Right lobe of liver (tissue), 6 donors: ENCODE results near the gene GNGT2. TPM values are rescaled to one million over a fixed set of nuclear protein-coding genes. Genes with fewer than 3 reads are reported as not detected.

Experiments
- ATAC-seq, 4 donors: fragments of 200-7000 bp; cut with Tn5 transposase; one replicate each; pipeline ENCODE4 v1.9.1; 2020; ENCODE audit warnings: mild to moderate bottlenecking in 4 of 4, moderate library complexity in 4 of 4
- DNase-seq, 3 donors: peaks; one replicate each; pipeline ENCODE4 v3.0.0-alpha.2; 2020
- H3K27ac ChIP-seq, 3 donors: fragments of 200-600 bp; one replicate each; pipeline ENCODE4 v1.8.0; 2022
- H3K27me3 ChIP-seq, 2 donors: fragments of 200-600 bp; one replicate each; pipeline ENCODE4 v1.8.0; 2022
- H3K36me3 ChIP-seq, 4 donors: fragments of 200-600 bp; sonication (generic) in 1 of 4; one replicate each; pipeline versions ENCODE4 v1.5.1 to v1.8.0; 2017 to 2022; ENCODE audit warnings: control low read depth in 1 of 4
- H3K4me1 ChIP-seq, 4 donors: fragments of 200-600 bp; sonication (generic) in 1 of 4; one replicate each; pipeline versions ENCODE4 v1.5.1 to v1.8.0; 2017 to 2022; ENCODE audit warnings: control low read depth in 1 of 4
- H3K4me3 ChIP-seq, 3 donors: fragments of 200-600 bp; one replicate each; pipeline ENCODE4 v1.8.0; 2022
- H3K9me3 ChIP-seq, 4 donors: fragments of 200-600 bp; sonication (generic) in 1 of 4; one replicate each; pipeline versions ENCODE4 v1.5.1 to v1.8.0; 2017 to 2022; ENCODE audit warnings: control low read depth in 1 of 4
- POLR2A ChIP-seq: fragments of 450-650 bp; IDR thresholded peaks from one replicate; pipeline ENCODE4 v1.6.1; 2017; ENCODE audit warnings: antibody characterized with exemption, mild to moderate bottlenecking
- WGBS: methylation state at CpG from one replicate; pipeline ENCODE4 v1.1.6; 2018; ENCODE audit warnings: low coverage, low lambda C conversion rate; ENCODE audit not compliant: insufficient coverage; ENCODE audit errors: missing lambda C conversion rate; 5-methylcytosine and 5-hydroxymethylcytosine counted together
- intact Hi-C, 2 donors: fragments of 100-400 bp; cut with DNase I; formaldehyde crosslinking; loops; one replicate each; pipeline versions ENCODE4 v1.11.2 to v1.14.1; 2022
- total RNA-seq, 6 experiments: library from RNA; depleted of rRNA in 2 of 6; stranded (reverse); fragments of >200 nt in 2 of 6; fragmentation: NEBNext Ultra II Directional in 3 of 6; extraction: Animal tissue kit (Norgen Biotek cat#: 25700) in 3 of 6; gene quantifications; one replicate each; pipeline versions ENCODE4 v1.1.0 to v1.2.4, GENCODE V29; 2016 to 2023
- TF ChIP-seq, protein P1 (sequence below), 4 donors: fragments of 200-600 bp in 3 of 4; fragments of 450-650 bp in 1 of 4; IDR thresholded peaks; one replicate each; pipeline versions ENCODE4 v1.5.1 to v1.8.0; 2016 to 2022; ENCODE audit warnings: antibody characterized with exemption in 4 of 4, mild to moderate bottlenecking in 2 of 4
- donor health status: DM: no; HTN: yes; CAD: no.
- donor health status: DM: no; HTN: no; CAD: no.
- donor health status: DM: no; HTN: no; CAD: no.
- donor health status: DM: no; HTN: yes; CAD: no.
- donor health status: DM: no; HTN: yes; CAD: no.

GNGT2 gene
- total RNA-seq, 6 experiments from 2014 or later, result 0.61 to 1.6 (median 1.2) TPM

DNA sequence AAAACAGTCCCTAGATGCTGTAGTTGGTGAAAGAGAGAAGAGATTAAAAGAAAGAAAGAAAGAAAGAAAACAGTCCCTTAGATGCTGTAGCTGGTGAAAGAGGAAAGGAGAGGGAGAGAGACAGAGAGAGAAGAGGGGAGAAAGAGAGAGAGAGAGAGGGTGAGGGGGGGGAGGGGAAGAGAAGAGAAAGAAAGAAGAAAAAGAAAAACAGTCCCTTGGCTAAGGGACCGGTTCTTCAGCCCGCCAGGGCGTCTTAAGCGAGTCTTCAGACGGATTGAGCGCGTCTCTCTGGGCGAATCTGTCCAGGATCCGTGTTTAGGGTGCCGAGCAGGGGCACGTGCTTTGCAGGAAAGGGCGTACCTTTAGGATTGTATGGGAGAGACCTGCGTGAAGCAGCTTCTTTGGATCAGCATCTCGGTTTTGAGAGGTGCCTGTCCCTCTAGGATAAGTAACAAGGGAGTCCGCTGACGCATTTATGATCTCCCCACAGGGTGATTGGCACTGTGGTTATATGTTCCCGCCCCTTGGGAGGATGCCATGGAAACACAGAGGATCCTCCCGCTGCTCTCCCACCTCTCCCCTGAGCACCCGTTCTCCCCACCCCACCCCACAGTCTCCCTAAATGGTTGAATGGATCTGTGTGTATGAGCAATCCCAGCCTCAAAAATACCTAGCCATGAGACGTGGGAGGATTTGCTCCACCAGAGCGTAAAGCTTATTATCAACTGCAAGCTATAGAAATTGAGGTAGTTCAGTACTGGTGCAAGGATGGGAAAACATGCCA lies 16.7 kb downstream of the GNGT2 start:
- H3K27me3 ChIP-seq, result no peaks in the 10 kb centered on the region
- H3K4me3 ChIP-seq, result peak overlapping the region; percentile 55 to 75 (median 69)
- 15% methylated on average over 10 of the region's 21 CpGs for WGBS
- DNase-seq (no peak), ATAC-seq (peak in 1 of 4 donors; percentile 1)
- H3K4me1 ChIP-seq, result no peaks in the 10 kb centered on the region
- H3K36me3 ChIP-seq, result no peaks in the 10 kb centered on the region
- H3K27ac ChIP-seq, result peak overlapping the region; percentile 26 to 97 (median 96)
- no peaks in the 10 kb centered on the region for H3K9me3 ChIP-seq
- no peak for TF ChIP-seq POLR2A
- TF ChIP-seq, protein P1, sequence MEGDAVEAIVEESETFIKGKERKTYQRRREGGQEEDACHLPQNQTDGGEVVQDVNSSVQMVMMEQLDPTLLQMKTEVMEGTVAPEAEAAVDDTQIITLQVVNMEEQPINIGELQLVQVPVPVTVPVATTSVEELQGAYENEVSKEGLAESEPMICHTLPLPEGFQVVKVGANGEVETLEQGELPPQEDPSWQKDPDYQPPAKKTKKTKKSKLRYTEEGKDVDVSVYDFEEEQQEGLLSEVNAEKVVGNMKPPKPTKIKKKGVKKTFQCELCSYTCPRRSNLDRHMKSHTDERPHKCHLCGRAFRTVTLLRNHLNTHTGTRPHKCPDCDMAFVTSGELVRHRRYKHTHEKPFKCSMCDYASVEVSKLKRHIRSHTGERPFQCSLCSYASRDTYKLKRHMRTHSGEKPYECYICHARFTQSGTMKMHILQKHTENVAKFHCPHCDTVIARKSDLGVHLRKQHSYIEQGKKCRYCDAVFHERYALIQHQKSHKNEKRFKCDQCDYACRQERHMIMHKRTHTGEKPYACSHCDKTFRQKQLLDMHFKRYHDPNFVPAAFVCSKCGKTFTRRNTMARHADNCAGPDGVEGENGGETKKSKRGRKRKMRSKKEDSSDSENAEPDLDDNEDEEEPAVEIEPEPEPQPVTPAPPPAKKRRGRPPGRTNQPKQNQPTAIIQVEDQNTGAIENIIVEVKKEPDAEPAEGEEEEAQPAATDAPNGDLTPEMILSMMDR (IDR thresholded peaks at IDR 0.05), result no peak
- intact Hi-C loops, result no loop called here

DNA sequence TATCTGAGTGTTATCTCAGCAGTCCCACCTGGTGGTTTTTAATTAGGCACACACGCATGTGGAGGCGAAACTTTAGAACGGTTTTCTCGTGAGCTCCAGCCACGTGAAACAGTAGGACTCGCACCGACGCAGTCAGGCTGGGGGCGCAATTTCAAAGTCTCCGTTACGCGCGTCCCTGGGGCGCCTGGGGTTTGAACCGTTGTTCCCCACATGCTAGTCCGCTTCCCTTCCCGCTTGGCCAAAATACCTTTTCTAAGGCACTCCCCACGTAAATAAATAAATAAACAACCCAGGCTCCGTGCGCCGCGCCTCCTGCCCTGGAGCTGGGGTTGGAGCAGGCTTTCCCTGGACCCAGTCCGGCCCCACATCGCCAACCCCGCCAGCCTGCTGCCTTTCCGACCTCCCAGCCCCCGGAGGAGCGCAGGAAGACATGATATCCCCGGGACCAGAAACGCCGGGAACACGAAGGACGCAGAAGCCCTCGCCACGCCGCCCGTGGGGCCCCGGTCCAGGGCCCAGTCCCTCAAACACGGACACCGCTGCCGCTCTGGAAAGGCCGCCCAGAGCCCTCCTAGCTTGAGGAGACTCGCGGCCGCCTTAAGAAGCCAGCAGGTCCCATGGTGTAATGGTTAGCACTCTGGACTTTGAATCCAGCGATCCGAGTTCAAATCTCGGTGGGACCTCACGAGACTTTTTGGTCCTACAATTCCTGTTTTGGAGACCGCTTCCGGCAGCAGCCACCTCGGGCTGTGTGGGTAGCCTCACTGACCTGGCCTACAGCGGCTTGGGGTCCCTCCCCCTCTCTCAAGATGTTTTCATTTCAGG lies 18.2 kb downstream of the GNGT2 start:
- Histone ChIP-seq H3K4me3 (peak overlapping the region; percentile 55 to 75 (median 69)), H3K27me3 (no peaks in the 10 kb centered on the region), H3K27ac (peak overlapping the region; percentile 89 to 97 (median 96)), H3K4me1 (no peaks in the 10 kb centered on the region), H3K9me3 (no peaks in the 10 kb centered on the region), H3K36me3 (no peaks in the 10 kb centered on the region)
- DNase-seq (peak; percentile 89 to 91 (median 90)), ATAC-seq (peak; percentile 81 to 86 (median 84))
- WGBS, result under 1% methylated on average over 23 of the region's 53 CpGs
- TF ChIP-seq, protein P1 (IDR thresholded peaks at IDR 0.05), result peak; percentile 16 to 31 (median 30)
- no peak for TF ChIP-seq POLR2A
- intact Hi-C loops, result no loop called here

DNA sequence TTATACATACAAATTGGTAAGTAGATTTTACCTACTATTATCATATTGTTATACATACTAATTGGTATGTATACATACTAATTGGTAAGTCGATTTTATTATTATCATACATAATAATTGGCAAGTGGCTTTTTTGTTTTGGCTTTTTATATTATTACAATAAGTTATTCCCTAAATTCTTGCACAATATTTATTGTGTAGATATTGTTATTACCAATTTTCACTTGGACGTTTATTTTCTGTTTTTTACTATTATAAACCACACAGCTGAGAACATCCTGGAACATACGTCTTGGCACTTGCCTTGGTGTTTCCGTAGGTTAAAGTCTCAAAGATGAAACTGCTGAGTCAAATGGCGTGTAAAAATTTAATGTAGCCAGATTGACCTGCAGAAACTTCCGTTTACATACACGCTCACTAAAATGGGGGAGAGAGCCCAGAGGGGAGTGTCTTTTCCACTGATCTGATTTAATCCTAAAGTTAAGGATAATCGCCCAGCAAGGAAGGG lies 18.9 kb downstream of the GNGT2 start:
- ATAC-seq (peak in 2 of 4 donors; percentile 1), DNase-seq (no peak)
- Histone ChIP-seq H3K4me1 (no peaks in the 10 kb centered on the region), H3K27me3 (no peaks in the 10 kb centered on the region), H3K4me3 (peak overlapping the region; percentile 55 to 75 (median 69)), H3K36me3 (no peaks in the 10 kb centered on the region), H3K9me3 (no peaks in the 10 kb centered on the region), H3K27ac (peak overlapping the region; percentile 89 to 97 (median 96))
- intact Hi-C loops, result no loop called here
- WGBS, result 9% methylated on average over 8 of the region's 8 CpGs
- TF ChIP-seq, protein P1 (IDR thresholded peaks at IDR 0.05), result no peak
- no peak for TF ChIP-seq POLR2A

DNA sequence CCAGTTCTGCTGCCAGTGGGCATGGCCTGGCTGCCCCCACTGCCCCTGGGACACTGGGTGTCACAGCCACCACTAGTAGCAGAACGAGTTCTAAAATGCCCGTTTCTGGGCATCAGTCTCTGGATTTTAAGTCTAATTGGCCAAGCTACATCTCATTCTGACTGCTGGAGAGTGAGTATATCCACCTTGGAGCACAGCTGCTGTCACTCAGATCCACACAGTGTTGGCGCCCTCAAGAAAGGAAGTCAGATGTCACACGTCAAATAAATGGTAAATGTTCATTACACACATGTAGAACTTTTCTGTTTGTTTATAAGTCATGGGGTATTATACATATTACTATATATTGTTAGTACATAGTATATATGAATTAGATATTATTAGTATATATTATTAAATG lies 19.4 kb downstream of the GNGT2 start:
- 64% methylated on average over 3 of the region's 4 CpGs for WGBS

More for the DNA sequence above, 19.4 kb downstream of the GNGT2 start:
- no peak overlapping the region for H3K27ac ChIP-seq
- no peaks in the 10 kb centered on the region for H3K27me3 ChIP-seq
- no peaks in the 10 kb centered on the region for H3K9me3 ChIP-seq
- H3K36me3 ChIP-seq, result no peaks in the 10 kb centered on the region
- H3K4me1 ChIP-seq, result no peaks in the 10 kb centered on the region
- no peak for ATAC-seq
- TF ChIP-seq POLR2A, result no peak
- TF ChIP-seq, protein P1 (IDR thresholded peaks at IDR 0.05), result no peak
- intact Hi-C loops, result no loop called here
- no peak overlapping the region for H3K4me3 ChIP-seq
- no peak for DNase-seq
